DLD1 (cell line): ENCODE measurements around the gene FAAP100.

ENCODE experiments used
- in situ Hi-C: cut with HindIII; loops from 2 replicates; pipeline ENCODE4 v1.10.0; 2017; ENCODE audit warnings: low sequenced_read_pairs

Gene FAAP100

GRCh38 chr17:81577278-81578000, 25.3 kb upstream of the FAAP100 start:
- in situ Hi-C loops: no loop called here

- in situ Hi-C loops: no loop called here
These were observed 24.6 kb upstream of the FAAP100 start for GRCh38 chr17:81576621-81577277.

GRCh38 chr17:81575836-81576235, 23.7 kb upstream of the FAAP100 start:
- in situ Hi-C loops: no loop called here

DNA sequence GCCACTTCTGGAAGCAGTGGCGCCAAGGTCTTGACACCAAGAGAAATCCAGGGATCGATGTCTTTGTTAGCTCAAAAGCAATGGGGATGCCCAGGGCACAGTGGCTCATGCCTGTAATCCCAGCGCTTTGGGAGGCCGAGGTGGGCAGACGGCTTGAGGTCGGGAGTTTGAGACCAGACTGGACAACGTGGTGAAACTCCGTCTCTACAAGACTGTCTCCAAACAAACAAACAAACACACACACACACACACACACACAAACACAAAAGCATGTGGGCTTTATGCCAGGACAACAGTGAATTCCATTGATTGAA, 22.4 kb upstream of the FAAP100 start:
- in situ Hi-C loops: no loop called here

GRCh38 chr17:81573794-81574642, 21.9 kb upstream of the FAAP100 start:
- in situ Hi-C loops: no loop called here

DNA sequence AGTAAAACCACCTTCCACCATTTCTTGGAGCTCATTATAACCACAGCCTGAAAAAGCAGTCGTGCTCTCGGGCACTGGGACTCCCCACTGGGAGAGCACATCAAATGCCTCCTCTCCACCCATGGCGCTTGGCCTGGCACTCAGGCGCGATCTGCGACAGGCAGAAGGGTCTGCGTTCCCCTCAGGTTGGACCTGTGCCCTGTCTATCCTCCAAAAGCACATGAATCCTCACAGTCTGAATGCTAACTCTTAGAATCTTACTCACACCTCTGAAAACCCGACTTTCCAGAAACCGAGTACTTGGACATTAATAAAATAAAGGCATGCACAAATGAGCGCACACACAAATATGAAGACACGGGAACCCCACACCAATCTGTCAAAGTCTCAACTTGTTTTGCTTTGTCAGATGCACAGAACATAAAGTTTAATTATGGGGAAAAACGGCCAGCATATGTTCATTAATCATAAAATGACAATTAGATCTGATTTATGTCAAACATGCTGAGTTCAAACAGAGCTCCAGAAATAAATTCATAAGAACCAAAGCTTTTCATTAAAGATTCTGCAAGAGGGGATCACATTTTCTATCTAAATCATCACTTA, 20.5 kb upstream of the FAAP100 start:
- in situ Hi-C loops: no loop called here

DNA sequence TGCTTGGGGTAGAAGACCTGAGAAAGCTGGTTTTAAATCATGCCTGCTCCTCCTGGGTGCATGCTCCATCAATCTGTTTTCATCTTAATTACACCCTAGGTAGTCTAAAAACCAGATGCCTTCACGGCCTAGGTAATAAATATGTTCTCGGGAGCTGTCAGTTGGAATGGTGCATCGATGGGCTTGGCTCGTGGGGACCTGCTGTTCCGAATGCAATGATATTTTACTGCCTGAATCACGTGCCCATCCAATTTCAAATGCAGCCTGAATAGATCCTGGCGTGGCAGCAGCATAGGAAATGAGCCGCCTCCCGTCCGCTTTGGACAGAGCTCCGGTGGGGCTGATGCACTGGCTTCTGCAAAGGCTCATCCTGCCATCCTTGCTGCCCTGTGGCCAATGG, 18.8 kb upstream of the FAAP100 start:
- in situ Hi-C loops: no loop called here

GRCh38 chr17:81569986-81570514, 17.9 kb upstream of the FAAP100 start:
- in situ Hi-C loops: no loop called here

- in situ Hi-C loops: no loop called here
These were observed 16.3 kb upstream of the FAAP100 start for GRCh38 chr17:81568416-81568815.

- in situ Hi-C loops: no loop called here
These were observed 15.0 kb upstream of the FAAP100 start for GRCh38 chr17:81567191-81567590.

- in situ Hi-C loops: no loop called here
These were observed 14.4 kb upstream of the FAAP100 start for GRCh38 chr17:81566461-81567126.

DNA sequence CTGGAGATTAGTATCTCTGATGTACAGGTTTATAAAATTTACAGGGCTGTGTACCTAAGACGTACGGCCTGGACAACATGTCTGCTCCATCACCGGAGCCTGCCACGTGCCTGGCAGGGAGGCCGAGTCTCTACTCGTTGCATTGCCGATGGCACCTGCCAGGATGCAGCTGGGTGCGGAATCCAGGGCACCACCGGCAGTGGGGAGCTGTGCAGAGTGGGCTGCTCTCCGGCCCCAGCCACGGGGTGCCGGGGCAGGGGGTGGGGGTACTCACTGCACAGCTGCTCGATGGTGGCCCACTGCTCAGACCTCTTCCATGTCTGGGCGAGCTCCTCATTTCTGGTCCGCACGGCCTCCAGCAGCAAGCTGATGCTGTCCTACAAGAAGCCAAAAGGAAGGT, 13.1 kb upstream of the FAAP100 start:
- in situ Hi-C loops: no loop called here

GRCh38 chr17:81564778-81565177, 12.6 kb upstream of the FAAP100 start:
- in situ Hi-C loops: no loop called here

DNA sequence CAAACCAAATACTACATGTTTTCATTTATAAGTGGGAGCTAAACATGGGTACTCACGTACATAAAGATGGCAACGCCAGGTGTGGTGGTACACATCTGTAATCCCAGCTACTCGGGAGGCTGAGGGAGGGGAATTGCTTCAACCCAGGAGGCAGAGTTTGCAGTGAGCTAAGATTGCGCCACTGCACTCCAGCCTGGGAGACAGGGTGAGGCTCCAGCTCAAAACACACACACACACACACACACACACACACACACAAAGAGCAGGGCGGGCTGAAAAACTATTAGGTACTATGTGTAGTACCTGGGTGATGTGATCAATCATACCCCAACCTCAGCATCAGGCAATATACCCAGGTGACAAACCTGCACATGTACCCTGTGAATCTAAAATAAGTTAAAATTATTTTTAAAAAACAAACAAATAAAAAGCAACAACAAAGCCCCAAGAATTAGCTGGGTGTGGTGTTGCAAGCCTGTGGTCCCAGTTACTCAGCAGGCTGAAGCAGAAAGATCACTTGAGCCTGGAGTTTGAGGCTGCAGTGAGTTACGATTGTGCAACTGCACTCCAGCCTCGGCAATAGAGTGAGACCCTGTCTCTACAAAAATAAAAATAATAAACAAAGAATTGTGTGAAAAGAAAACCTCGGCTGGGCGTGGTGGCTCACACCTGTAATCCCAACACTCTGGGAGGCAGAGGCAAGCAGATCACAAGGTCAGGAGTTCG, 11.9 kb upstream of the FAAP100 start:
- in situ Hi-C loops: no loop called here

DNA sequence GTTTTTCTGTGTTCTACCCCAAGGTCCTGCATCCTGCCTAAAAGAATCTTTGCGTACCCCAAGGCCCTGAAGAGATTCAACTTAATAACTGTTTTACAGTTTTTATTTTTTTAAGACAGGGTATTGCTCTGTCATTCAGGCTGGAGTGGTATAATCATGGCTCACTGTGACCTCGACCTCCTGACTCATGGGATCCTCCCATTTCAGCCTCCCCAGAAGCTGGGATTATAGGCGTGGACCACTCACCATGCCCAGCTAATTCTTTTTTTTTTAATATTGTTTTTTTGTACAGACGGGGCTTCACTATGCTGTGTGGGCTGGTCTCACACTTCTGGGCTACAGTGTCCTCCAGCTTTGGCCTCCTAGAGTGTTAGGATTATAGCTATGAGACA, 9.3 kb upstream of the FAAP100 start:
- in situ Hi-C loops: no loop called here

DNA sequence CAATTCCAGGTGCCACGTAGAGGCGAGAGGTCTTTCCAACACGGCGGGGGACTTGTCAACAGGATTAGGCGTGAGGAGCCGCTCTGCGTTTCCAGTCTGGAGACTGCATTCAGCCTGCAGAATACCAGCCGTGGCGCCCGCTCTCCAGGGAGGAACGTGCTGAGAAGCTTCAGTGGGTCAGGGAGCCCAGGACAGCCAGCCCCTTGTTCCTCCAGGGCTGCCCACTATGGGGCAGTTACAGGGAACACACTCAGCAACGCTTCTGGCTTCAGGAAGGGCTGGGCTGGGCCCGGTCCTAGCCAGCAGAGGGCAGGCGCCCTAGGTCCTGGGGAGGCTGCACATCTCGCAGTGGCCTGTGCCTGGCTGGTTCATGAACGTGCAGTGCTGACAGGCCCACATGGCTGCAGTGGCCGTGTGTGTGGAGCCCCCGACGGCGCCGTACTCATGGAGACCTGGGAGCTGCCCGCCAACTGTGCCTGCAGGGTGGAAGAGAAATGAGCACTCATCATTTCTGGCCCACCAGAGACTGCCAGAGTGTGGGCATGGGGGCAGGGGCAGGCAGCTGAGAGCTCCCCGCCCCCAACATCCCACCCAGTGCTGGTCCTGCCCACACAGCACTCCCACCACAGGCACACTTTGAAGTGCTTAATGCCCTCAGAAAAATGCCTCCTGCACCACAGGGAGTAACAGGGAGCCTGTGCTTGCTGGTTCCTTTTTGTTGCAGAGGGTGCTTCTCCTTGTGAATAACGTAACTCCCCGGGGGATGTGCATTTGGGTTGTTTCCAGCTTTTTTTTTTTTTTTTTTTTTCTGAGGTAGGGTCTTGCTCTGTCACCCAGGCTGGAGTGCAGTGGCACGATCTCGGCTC, 7.0 kb upstream of the FAAP100 start:
- in situ Hi-C loops: no loop called here

- in situ Hi-C loops: no loop called here
These were observed 5.9 kb upstream of the FAAP100 start for GRCh38 chr17:81558115-81558468.

DNA sequence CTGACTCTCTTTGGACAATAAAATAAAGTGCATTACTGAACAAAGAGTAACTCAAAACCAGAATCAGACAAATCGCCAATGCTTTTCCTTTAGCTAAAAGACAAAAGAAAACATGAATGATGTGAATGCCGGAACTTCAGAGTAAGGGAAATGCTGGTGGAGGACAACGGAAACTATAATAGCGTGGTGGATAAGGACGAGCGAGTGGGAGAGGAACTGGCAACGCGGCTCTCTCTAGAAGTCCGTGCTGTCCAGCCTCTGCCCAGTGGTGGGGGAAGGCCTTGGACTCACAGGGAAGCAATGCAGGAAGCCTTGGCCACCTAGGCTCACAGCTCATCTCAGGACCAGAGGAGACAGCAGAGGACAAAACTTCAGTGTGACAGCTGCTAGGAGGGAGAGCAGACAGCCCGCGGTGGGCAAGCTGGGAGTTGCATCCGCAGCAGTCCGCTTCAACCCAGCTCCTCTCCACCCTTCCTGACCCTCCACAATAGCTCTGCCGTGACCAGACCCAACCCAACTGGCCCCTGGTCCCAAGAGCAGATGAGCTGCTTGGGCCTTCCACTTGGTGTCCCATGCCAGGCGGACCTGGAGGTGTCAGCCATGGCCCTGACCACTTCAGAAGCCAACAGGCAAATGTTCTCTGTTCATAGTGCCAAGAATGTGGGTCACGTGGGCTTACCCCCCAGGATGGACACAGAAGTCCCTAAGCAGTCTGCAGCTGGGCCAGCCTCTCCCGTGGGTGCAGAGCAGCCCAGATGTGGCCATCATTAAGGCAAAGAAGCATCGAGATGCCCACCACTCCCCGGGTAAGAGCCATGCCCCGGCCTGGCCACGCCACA, 5.3 kb upstream of the FAAP100 start:
- in situ Hi-C loops: no loop called here
